Neuronal stem cell (in vitro differentiated cells): ENCODE measurements around the gene DCAF11.
A peak's percentile ranks its signal among the peaks of the same experiment; 100 is the strongest.

Source experiments
- DNase-seq: peaks from one replicate; pipeline ENCODE4 v3.0.0-alpha.2; 2013; ENCODE audit warnings: low spot score
- H2AFZ ChIP-seq: one replicate; pipeline ENCODE4 v1.6.1; 2013; ENCODE audit warnings: mild to moderate bottlenecking, low read length, inconsistent platforms
- H2AK5ac ChIP-seq: 2 replicates; pipeline ENCODE4 v1.6.1; 2013; ENCODE audit warnings: low read depth, mild to moderate bottlenecking, inconsistent platforms, low read length, moderate library complexity, mixed read lengths
- H2BK120ac ChIP-seq: 2 replicates; pipeline ENCODE4 v1.6.1; 2013; ENCODE audit warnings: low read depth, mild to moderate bottlenecking, inconsistent platforms, low read length, moderate library complexity, mixed read lengths
- H2BK12ac ChIP-seq: one replicate; pipeline ENCODE4 v1.6.1; 2013; ENCODE audit warnings: low read length, inconsistent platforms
- H2BK15ac ChIP-seq: 2 replicates; pipeline ENCODE4 v1.6.1; 2013; ENCODE audit warnings: mild to moderate bottlenecking, low read length, inconsistent platforms, mixed read lengths
- H2BK5ac ChIP-seq: one replicate; pipeline ENCODE4 v1.6.1; 2013; ENCODE audit warnings: inconsistent platforms, mild to moderate bottlenecking, low read length, moderate library complexity
- H3K14ac ChIP-seq: one replicate; pipeline ENCODE4 v1.6.1; 2013; ENCODE audit warnings: low read length, inconsistent platforms
- H3K18ac ChIP-seq: 2 replicates; pipeline ENCODE4 v1.6.1; 2013; ENCODE audit warnings: low read length, inconsistent platforms
- H3K23ac ChIP-seq: 2 replicates; pipeline ENCODE4 v1.6.1; 2013; ENCODE audit warnings: low read depth, mild to moderate bottlenecking, mixed read lengths, low read length, inconsistent platforms; ENCODE audit not compliant: poor library complexity
- H3K27ac ChIP-seq: replicated peaks from 3 replicates; pipeline ENCODE4 v1.5.1; 2013; ENCODE audit warnings: low read length, inconsistent platforms
- H3K27me3 ChIP-seq, 3 experiments: 2 replicates each; pipeline ENCODE4 v1.6.1; 2013; ENCODE audit warnings: low read length in 3 of 3, mild to moderate bottlenecking in 2 of 3, inconsistent platforms in 1 of 3, low read depth in 1 of 3, mixed read lengths in 1 of 3, moderate library complexity in 1 of 3; ENCODE audit not compliant: control insufficient read depth in 3 of 3, insufficient read depth in 3 of 3
- H3K36me3 ChIP-seq, 2 donors: replicated peaks in 1 of 2; 2 replicates each; pipeline ENCODE4 v1.6.1; 2013; ENCODE audit warnings: low read length in 2 of 2; ENCODE audit not compliant: control insufficient read depth in 2 of 2, insufficient read depth in 2 of 2
- H3K4ac ChIP-seq: 2 replicates; pipeline ENCODE4 v1.6.1; 2013; ENCODE audit warnings: inconsistent platforms, mild to moderate bottlenecking, low read length, moderate library complexity
- H3K4me1 ChIP-seq, 2 donors: 1 replicate in 1 of 2; 2 replicates in 1 of 2; pipeline ENCODE4 v1.6.1; 2013; ENCODE audit warnings: low read length in 2 of 2, low read depth in 1 of 2; ENCODE audit not compliant: control insufficient read depth in 2 of 2, insufficient read depth in 1 of 2
- H3K4me2 ChIP-seq: one replicate; pipeline ENCODE4 v1.6.1; 2013; ENCODE audit warnings: mild to moderate bottlenecking, low read length, inconsistent platforms; ENCODE audit not compliant: insufficient read depth, poor library complexity, severe bottlenecking
- H3K4me3 ChIP-seq, 2 donors: 2 replicates each; pipeline ENCODE4 v1.5.1; 2013; ENCODE audit warnings: low read length in 2 of 2, mild to moderate bottlenecking in 2 of 2, inconsistent platforms in 1 of 2, moderate library complexity in 1 of 2
- H3K79me1 ChIP-seq: one replicate; pipeline ENCODE4 v1.6.1; 2013; ENCODE audit warnings: low read depth, mild to moderate bottlenecking, inconsistent platforms, low read length, moderate library complexity
- H3K9ac ChIP-seq: one replicate; pipeline ENCODE4 v1.6.1; 2013; ENCODE audit warnings: mild to moderate bottlenecking, low read depth, low read length, inconsistent platforms; ENCODE audit not compliant: poor library complexity
- H3K9me3 ChIP-seq, 2 donors: replicated peaks in 1 of 2; 2 replicates each; pipeline versions ENCODE3 to v1.6.1; 2013; ENCODE audit warnings: low read length in 2 of 2, mild to moderate bottlenecking in 2 of 2, inconsistent platforms in 1 of 2, low read depth in 1 of 2, mixed read lengths in 1 of 2, moderate library complexity in 1 of 2; ENCODE audit not compliant: control insufficient read depth in 2 of 2, insufficient read depth in 1 of 2
- H4K8ac ChIP-seq: one replicate; pipeline ENCODE4 v1.6.1; 2013; ENCODE audit warnings: low read depth, mild to moderate bottlenecking, inconsistent platforms, low read length, moderate library complexity
- H4K91ac ChIP-seq: one replicate; pipeline ENCODE4 v1.6.1; 2013; ENCODE audit warnings: low read length, low read depth, mild to moderate bottlenecking, inconsistent platforms; ENCODE audit not compliant: poor library complexity
- WGBS, 2 donors: extraction: QIAGEN DNeasy Blood & Tissue Kit; methylation state at CpG; one replicate each; pipeline ENCODE4 v1.1.7; 2013; ENCODE audit warnings: missing lambda C conversion rate in 2 of 2, mixed read lengths in 1 of 2; ENCODE audit not compliant: insufficient read length in 2 of 2, insufficient replicate concordance in 1 of 2; ENCODE audit errors: extremely low coverage in 2 of 2; 5-methylcytosine and 5-hydroxymethylcytosine counted together

DCAF11 gene

DNA sequence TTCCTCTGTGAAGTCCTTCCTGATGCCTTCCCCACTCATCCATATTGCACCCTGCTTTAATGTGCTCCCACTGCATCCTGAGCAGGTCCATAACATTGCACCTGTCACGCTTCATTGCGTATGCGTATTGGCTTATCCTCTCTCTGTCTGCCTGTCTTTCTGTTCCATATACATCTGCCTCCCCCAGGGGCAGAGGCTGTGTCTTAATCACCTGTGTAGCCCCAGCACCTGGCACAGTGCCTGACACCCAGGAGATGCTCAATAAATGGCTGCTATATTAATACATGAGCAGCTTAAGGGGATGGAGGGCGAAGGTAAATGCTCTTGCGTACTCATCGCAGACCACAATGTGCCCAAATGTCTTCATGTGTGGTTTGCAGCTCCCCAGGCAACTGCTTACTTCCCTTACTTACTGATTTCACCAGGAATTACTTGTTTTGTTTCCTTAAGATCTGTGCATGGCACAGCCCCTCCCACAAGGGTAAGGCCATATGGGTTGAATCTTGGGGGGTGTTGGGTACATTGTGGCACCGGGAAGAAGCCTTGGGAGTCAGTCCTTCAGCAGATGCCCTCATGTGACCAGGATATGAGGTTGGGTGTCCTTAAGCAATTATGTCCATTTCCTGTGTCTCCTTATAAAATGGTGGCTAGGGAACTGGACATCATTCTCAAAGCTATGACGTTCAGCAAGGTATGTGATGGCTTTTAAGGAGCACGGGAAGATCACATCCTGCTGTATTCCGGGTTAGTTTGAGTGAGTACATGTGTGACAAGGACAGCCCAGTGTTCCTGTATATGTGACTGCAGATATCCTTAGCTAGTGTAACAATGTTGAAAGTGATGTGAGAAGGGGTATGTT, 44.1 kb upstream of the DCAF11 start:
- Histone ChIP-seq H3K4me3 (no peak overlapping the region), H3K9ac (no peak overlapping the region), H3K27ac (no peak overlapping the region), H2BK120ac (no peak overlapping the region), H3K4me1 (peaks cover 0 to 2% of the 10 kb centered on the region in 2 donors), H3K36me3 (no peaks in the 10 kb centered on the region), H2BK5ac (no peak overlapping the region), H3K27me3 (peaks cover 0 to 30% (median 0%) of the 10 kb centered on the region in 3 experiments), H3K23ac (no peak overlapping the region), H3K4me2 (no peak overlapping the region), H4K91ac (no peak overlapping the region), H4K8ac (no peak overlapping the region), H2AFZ (no peak overlapping the region), H3K4ac (no peak overlapping the region), H3K18ac (no peak overlapping the region), H3K14ac (no peak overlapping the region), H3K9me3 (no peaks in the 10 kb centered on the region), H3K79me1 (no peaks in the 10 kb centered on the region), H2BK15ac (no peak overlapping the region), H2BK12ac (no peak overlapping the region), H2AK5ac (no peak overlapping the region)
- no CpG with 5 or more reads among the region's 10 CpGs for WGBS, 2 donors
- no peak for DNase-seq

DNA sequence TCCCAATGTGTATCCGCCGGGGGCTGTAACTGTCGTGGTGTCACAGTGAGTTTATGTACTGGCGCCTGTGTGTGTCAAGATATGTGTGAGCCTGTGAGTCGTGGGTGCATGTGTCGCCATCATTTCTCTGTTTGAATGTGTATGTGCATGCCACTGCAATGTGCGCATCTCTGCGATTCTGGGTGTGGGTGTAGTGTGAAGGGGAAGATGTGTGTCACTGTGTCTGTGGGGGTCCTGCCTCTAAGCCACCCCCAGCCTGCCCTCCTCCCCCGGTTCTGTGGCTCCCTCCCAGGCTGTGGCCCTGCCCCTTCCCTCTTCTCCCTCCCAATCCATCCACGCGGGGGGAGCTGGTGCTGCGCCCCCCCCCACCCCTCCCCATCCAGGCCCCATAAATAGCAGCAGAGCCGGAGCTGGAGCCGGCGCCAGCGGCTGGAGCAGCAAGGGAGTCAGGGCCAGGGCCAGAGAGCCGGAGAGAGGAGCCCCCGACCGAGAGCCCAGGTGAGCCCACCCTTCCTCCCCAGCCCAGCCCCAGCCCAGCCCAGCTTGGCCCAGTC, 43.4 kb upstream of the DCAF11 start, which contains the start of gene CPNE6:
Gene CPNE6 (plus strand): TSS at position 419 of the 554 bp plus-strand sequence. CDS start 1,375 bp downstream, outside the sequence.
- H3K4me2 ChIP-seq: no peak within 1 kb of the TSS
- H2BK120ac ChIP-seq: no peak within 1 kb of the TSS
- peaks cover 0 to 2% of the 10 kb centered on the region in 2 donors for H3K4me1 ChIP-seq
- peak within 1 kb of the TSS; percentile 34 for H2BK5ac ChIP-seq
- no peak within 1 kb of the TSS for H2AFZ ChIP-seq
- H2BK15ac ChIP-seq: peak within 1 kb of the TSS; percentile 10
- H3K4me3 ChIP-seq: no peak within 1 kb of the TSS
- H2AK5ac ChIP-seq: peak within 1 kb of the TSS; percentile 60
- H4K91ac ChIP-seq: no peak within 1 kb of the TSS
- H3K9ac ChIP-seq: peak within 1 kb of the TSS; percentile 9
- no peak within 1 kb of the TSS for H2BK12ac ChIP-seq
- H3K14ac ChIP-seq: no peak within 1 kb of the TSS
- H3K23ac ChIP-seq: no peak within 1 kb of the TSS
- WGBS, 2 donors: no CpG with 5 or more reads among the region's 19 CpGs
- peaks cover 0 to 36% (median 0%) of the 10 kb centered on the region in 3 experiments for H3K27me3 ChIP-seq
- H4K8ac ChIP-seq: no peak within 1 kb of the TSS
- H3K4ac ChIP-seq: no peak within 1 kb of the TSS
- no peaks in the 10 kb centered on the region for H3K9me3 ChIP-seq
- H3K27ac ChIP-seq: no peak within 1 kb of the TSS
- no peaks in the 10 kb centered on the region for H3K79me1 ChIP-seq
- H3K18ac ChIP-seq: no peak within 1 kb of the TSS
- no peak for DNase-seq
- H3K36me3 ChIP-seq: no peaks in the 10 kb centered on the region

DNA sequence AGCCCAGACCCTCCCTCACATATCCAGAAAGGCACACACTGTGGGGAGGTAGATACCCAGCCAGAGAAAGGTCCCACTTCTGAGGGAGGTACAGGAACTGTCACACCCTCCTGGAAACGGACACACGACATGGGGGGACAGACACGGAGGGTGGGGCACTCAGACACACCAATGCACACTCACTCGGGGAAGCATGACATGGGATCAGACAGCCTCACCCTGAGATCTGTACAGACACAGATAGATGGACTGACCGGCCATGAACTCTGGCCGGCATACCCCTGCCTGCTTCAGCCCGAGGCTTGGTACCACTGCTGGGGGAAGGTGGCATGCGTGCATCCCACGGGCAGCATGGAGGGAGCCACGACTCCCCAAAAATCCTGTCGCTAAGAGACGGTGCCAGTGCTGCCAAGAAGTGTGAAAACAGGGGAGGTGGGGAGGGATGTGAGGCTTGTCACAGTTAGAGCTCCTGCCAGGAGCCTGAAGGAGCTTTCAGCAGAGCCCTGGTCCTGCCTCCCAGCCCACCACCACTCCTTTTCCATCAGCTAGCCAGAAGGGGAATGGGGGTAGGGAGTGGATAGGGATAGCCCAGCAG, 42.6 kb upstream of the DCAF11 start:
- H3K27me3 ChIP-seq: peaks cover 0 to 39% (median 0%) of the 10 kb centered on the region in 3 experiments
- H3K9me3 ChIP-seq: no peaks in the 10 kb centered on the region
- no peak overlapping the region for H3K23ac ChIP-seq
- H3K4ac ChIP-seq: no peak overlapping the region
- H2BK15ac ChIP-seq: peak overlapping the region; percentile 10
- no peak overlapping the region for H3K4me3 ChIP-seq
- H3K14ac ChIP-seq: no peak overlapping the region
- WGBS, 2 donors: no CpG with 5 or more reads among the region's 12 CpGs
- H4K91ac ChIP-seq: no peak overlapping the region
- peak overlapping the region; percentile 34 for H2BK5ac ChIP-seq
- no peak overlapping the region for H3K27ac ChIP-seq
- peak overlapping the region; percentile 38 for H2AK5ac ChIP-seq
- H4K8ac ChIP-seq: no peak overlapping the region
- no peaks in the 10 kb centered on the region for H3K36me3 ChIP-seq
- H3K4me2 ChIP-seq: no peak overlapping the region
- no peak for DNase-seq
- no peaks in the 10 kb centered on the region for H3K79me1 ChIP-seq
- H3K4me1 ChIP-seq: peaks cover 0 to 2% of the 10 kb centered on the region in 2 donors
- H2AFZ ChIP-seq: no peak overlapping the region
- peak overlapping the region; percentile 9 for H3K9ac ChIP-seq
- no peak overlapping the region for H2BK120ac ChIP-seq
- no peak overlapping the region for H3K18ac ChIP-seq
- H2BK12ac ChIP-seq: no peak overlapping the region

DNA sequence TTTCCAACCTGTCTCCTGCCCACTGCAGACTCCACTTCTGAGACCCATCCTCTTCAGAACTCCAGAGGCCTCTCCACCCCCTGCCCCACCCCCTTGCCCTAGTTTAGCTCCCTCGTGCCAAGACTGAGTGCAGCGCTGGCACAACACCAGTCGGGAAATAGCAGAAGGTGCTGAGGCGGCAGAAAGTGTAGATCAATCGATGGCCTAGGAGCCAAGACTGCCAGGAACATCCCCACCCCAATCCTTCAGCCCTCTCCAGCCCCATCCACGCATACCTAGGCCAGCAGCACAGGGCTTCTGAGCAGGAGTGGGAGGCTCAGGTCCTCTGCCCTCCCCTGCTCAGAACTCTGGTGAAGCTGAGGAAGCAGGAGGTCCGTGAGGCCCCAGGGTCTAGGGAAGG, 42.1 kb upstream of the DCAF11 start:
- Histone ChIP-seq H2AFZ (no peak overlapping the region), H3K4me2 (no peak overlapping the region), H3K9me3 (no peaks in the 10 kb centered on the region), H3K4me3 (no peak overlapping the region), H3K23ac (no peak overlapping the region), H3K4ac (no peak overlapping the region), H3K36me3 (no peaks in the 10 kb centered on the region), H2AK5ac (peak overlapping the region; percentile 60), H3K79me1 (no peaks in the 10 kb centered on the region), H2BK15ac (peak overlapping the region; percentile 50), H4K91ac (no peak overlapping the region), H3K14ac (peak overlapping the region; percentile 26), H3K4me1 (peaks cover 0 to 2% of the 10 kb centered on the region in 2 donors), H4K8ac (no peak overlapping the region), H3K27me3 (peaks cover 0 to 41% (median 0%) of the 10 kb centered on the region in 3 experiments), H2BK12ac (no peak overlapping the region), H2BK120ac (no peak overlapping the region), H3K9ac (no peak overlapping the region), H2BK5ac (peak overlapping the region; percentile 34), H3K27ac (no peak overlapping the region), H3K18ac (no peak overlapping the region)
- no CpG with 5 or more reads among the region's 7 CpGs for WGBS, 2 donors
- DNase-seq: no peak
